Ovary (tissue), 3 donors: Measurements from ENCODE around the gene LCTL.

Source experiments
- EP300 ChIP-seq: sonication (generic); formaldehyde crosslinking; IDR thresholded peaks from one replicate; pipeline ENCODE4 v1.6.1; 2017; ENCODE audit warnings: antibody characterized with exemption
- POLR2A ChIP-seq: fragments of 450-650 bp; IDR thresholded peaks from one replicate; pipeline ENCODE4 v1.6.1; 2017; ENCODE audit warnings: antibody characterized with exemption, mild to moderate bottlenecking, moderate library complexity
- TF ChIP-seq, protein P1 (sequence below), 3 donors: fragments of 450-650 bp in 2 of 3; fragments of 200-600 bp in 1 of 3; IDR thresholded peaks; one replicate each; pipeline versions ENCODE4 v1.5.1 to v1.8.0; 2016 to 2022; ENCODE audit warnings: antibody characterized with exemption in 3 of 3, mild to moderate bottlenecking in 1 of 3
- donor health status: DM: no; HTN: no; CAD: no.

- TF ChIP-seq POLR2A (no peak), EP300 (no peak)
- TF ChIP-seq, protein P1, sequence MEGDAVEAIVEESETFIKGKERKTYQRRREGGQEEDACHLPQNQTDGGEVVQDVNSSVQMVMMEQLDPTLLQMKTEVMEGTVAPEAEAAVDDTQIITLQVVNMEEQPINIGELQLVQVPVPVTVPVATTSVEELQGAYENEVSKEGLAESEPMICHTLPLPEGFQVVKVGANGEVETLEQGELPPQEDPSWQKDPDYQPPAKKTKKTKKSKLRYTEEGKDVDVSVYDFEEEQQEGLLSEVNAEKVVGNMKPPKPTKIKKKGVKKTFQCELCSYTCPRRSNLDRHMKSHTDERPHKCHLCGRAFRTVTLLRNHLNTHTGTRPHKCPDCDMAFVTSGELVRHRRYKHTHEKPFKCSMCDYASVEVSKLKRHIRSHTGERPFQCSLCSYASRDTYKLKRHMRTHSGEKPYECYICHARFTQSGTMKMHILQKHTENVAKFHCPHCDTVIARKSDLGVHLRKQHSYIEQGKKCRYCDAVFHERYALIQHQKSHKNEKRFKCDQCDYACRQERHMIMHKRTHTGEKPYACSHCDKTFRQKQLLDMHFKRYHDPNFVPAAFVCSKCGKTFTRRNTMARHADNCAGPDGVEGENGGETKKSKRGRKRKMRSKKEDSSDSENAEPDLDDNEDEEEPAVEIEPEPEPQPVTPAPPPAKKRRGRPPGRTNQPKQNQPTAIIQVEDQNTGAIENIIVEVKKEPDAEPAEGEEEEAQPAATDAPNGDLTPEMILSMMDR (IDR thresholded peaks at IDR 0.05): no peak
Observed at GRCh38 chr15:66524838-66525237, 41.0 kb downstream of the LCTL start.
